Smooth muscle cell (in vitro differentiated cells): ENCODE results near the gene RASGRP2. TPM values are rescaled to one million over a fixed set of nuclear protein-coding genes. Genes with fewer than 3 reads are reported as not detected.

ENCODE experiments used
- DNase-seq: peaks from one replicate; lab custom pipeline; 2025; ENCODE audit not compliant: unreplicated experiment; lab: John Stamatoyannopoulos, UW
- H2AFZ ChIP-seq: fragments of 200-600 bp; sonication (generic); 2 replicates; pipeline ENCODE4 v1.6.0; 2016; ENCODE audit warnings: antibody characterized with exemption, low read depth, mild to moderate bottlenecking
- H3F3A ChIP-seq: fragments of 200-600 bp; sonication (generic); 2 replicates; pipeline ENCODE4 v1.6.0; 2017; ENCODE audit warnings: antibody characterized with exemption, low read depth
- H3K27ac ChIP-seq: fragments of 200-600 bp; sonication (generic); 2 replicates; pipeline ENCODE4 v1.5.1; 2016; ENCODE audit warnings: low read depth, mild to moderate bottlenecking
- H3K27me3 ChIP-seq: fragments of 200-600 bp; sonication (generic); 2 replicates; pipeline ENCODE4 v1.6.1; 2016; ENCODE audit warnings: low read depth, mild to moderate bottlenecking
- H3K36me3 ChIP-seq: fragments of 200-600 bp; sonication (generic); 2 replicates; pipeline ENCODE4 v1.5.1; 2016; ENCODE audit warnings: low read depth
- H3K4me1 ChIP-seq: fragments of 200-600 bp; sonication (generic); 2 replicates; pipeline ENCODE4 v1.5.1; 2016; ENCODE audit warnings: low read depth
- H3K4me2 ChIP-seq: fragments of 200-600 bp; sonication (generic); 2 replicates; pipeline ENCODE4 v1.6.0; 2016; ENCODE audit warnings: mild to moderate bottlenecking
- H3K4me3 ChIP-seq: fragments of 200-600 bp; sonication (generic); 2 replicates; pipeline ENCODE4 v1.5.1; 2016; ENCODE audit warnings: mild to moderate bottlenecking
- H3K79me2 ChIP-seq: fragments of 200-600 bp; sonication (generic); 2 replicates; pipeline ENCODE4 v1.6.0; 2016; ENCODE audit warnings: low read depth, mild to moderate bottlenecking
- H3K9ac ChIP-seq: fragments of 200-600 bp; sonication (generic); 2 replicates; pipeline ENCODE4 v1.6.0; 2016; ENCODE audit warnings: low read depth
- H3K9me3 ChIP-seq: fragments of 200-600 bp; sonication (generic); replicated peaks from 2 replicates; pipeline ENCODE4 v1.5.1; 2016; ENCODE audit warnings: low read depth
- H4K20me1 ChIP-seq: fragments of 200-600 bp; sonication (generic); 2 replicates; pipeline ENCODE4 v1.6.0; 2016; ENCODE audit warnings: low read depth
- CTCF ChIP-seq: fragments of 200-600 bp; sonication (generic); IDR thresholded peaks from 2 replicates; pipeline ENCODE4 v1.5.1; 2017; ENCODE audit warnings: borderline replicate concordance, mild to moderate bottlenecking, antibody characterized with exemption; ENCODE audit not compliant: insufficient read depth, poor library complexity, severe bottlenecking
- WGBS: methylation state at CpG from one replicate; pipeline ENCODE4 v1.1.7; 2016; ENCODE audit warnings: low lambda C conversion rate; 5-methylcytosine and 5-hydroxymethylcytosine counted together
- polyA plus RNA-seq: library from polyadenylated mRNA; unstranded; fragments of >200 nt; fragmentation: Nextera tagmentation; extraction: Ambion mirVana; gene quantifications from 2 replicates; pipeline ENCODE4 v1.2.1, GENCODE V29; 2016
- total RNA-seq: library from RNA; depleted of rRNA; stranded (reverse); fragments of >200 nt; gene quantifications from 2 replicates; pipeline ENCODE4 v1.2.3, GENCODE V29; 2014

The RASGRP2 gene
- total and polyA plus RNA-seq, 2 experiments from 2014 or later: 0.78 to 2.9 TPM

- H3K9me3 ChIP-seq: no peaks in the 10 kb centered on the region
- H3K4me2 ChIP-seq: peak overlapping the region; percentile 71
- no peaks in the 10 kb centered on the region for H3K79me2 ChIP-seq
- no peak overlapping the region for H3K9ac ChIP-seq
- DNase-seq: peak; percentile 20
- 4% methylated on average over 83 of the region's 111 CpGs for WGBS
- no peak overlapping the region for H3K27ac ChIP-seq
- no peaks in the 10 kb centered on the region for H3F3A ChIP-seq
- no peak for TF ChIP-seq CTCF
- H4K20me1 ChIP-seq: no peaks in the 10 kb centered on the region
- H3K4me3 ChIP-seq: no peak overlapping the region
- no peaks in the 10 kb centered on the region for H3K36me3 ChIP-seq
- H3K27me3 ChIP-seq: peaks cover 55% of the 10 kb centered on the region
- H3K4me1 ChIP-seq: no peaks in the 10 kb centered on the region
- no peak overlapping the region for H2AFZ ChIP-seq
Observed at GRCh38 chr11:64713016-64713707, 30.8 kb downstream of the RASGRP2 start.

- Histone ChIP-seq H3K36me3 (no peaks in the 10 kb centered on the region), H3K27ac (no peak overlapping the region), H3K4me1 (no peaks in the 10 kb centered on the region), H3K79me2 (no peaks in the 10 kb centered on the region), H3K9me3 (no peaks in the 10 kb centered on the region), H3K4me3 (no peak overlapping the region), H3F3A (no peaks in the 10 kb centered on the region), H4K20me1 (no peaks in the 10 kb centered on the region), H3K27me3 (peaks cover 56% of the 10 kb centered on the region), H3K4me2 (no peak overlapping the region), H3K9ac (no peak overlapping the region), H2AFZ (no peak overlapping the region)
- DNase-seq: no peak
- TF ChIP-seq CTCF: no peak
- WGBS: 22% methylated on average over 17 of the region's 45 CpGs
Observed at GRCh38 chr11:64712430-64713015, 31.4 kb downstream of the RASGRP2 start.

GRCh38 chr11:64711956-64712362 is 32.0 kb downstream of the RASGRP2 start:
- no peak overlapping the region for H3K4me2 ChIP-seq
- no peak for TF ChIP-seq CTCF
- H3K9me3 ChIP-seq: no peaks in the 10 kb centered on the region
- H3K4me1 ChIP-seq: no peaks in the 10 kb centered on the region
- H3K36me3 ChIP-seq: no peaks in the 10 kb centered on the region
- H3K9ac ChIP-seq: no peak overlapping the region
- H4K20me1 ChIP-seq: no peaks in the 10 kb centered on the region
- H3F3A ChIP-seq: no peaks in the 10 kb centered on the region
- DNase-seq: no peak
- no peak overlapping the region for H3K4me3 ChIP-seq
- 88% methylated on average over 13 of the region's 19 CpGs for WGBS
- no peaks in the 10 kb centered on the region for H3K79me2 ChIP-seq
- H3K27ac ChIP-seq: no peak overlapping the region
- no peak overlapping the region for H2AFZ ChIP-seq
- H3K27me3 ChIP-seq: peaks cover 56% of the 10 kb centered on the region
